CD4-positive, alpha-beta T cell (primary cell): ENCODE results near the gene WDR31. TPM values are rescaled to one million over a fixed set of nuclear protein-coding genes. Genes with fewer than 3 reads are reported as not detected.

Experiments used
- ATAC-seq: fragments of 200-7000 bp; cut with Tn5 transposase; one replicate; pipeline ENCODE4 v1.10.0; 2022; ENCODE audit warnings: mild to moderate bottlenecking; ENCODE audit not compliant: poor library complexity
- CTCF ChIA-PET: fragments of 350-600 bp; sonication (Branson Sonifier 250); formaldehyde crosslinking; loops from one replicate; lab custom pipeline; 2021; ENCODE audit warnings: antibody characterized with exemption, inconsistent platforms; lab: Charles Lee
- POLR2A ChIA-PET: fragments of 350-600 bp; sonication (Branson Sonifier 250); formaldehyde crosslinking; loops from one replicate; lab custom pipeline; 2021; ENCODE audit warnings: antibody characterized with exemption, inconsistent platforms; lab: Charles Lee
- DNase-seq, 14 experiments: peaks; one replicate each; pipeline ENCODE4 v3.0.0-alpha.2; 2013 to 2020; ENCODE audit warnings: mixed read lengths in 2 of 14
- H3K27ac ChIP-seq, 2 donors: one replicate each; pipeline versions ENCODE4 v1.5.1 to v1.7.0; 2013; ENCODE audit warnings: low read length in 2 of 2, low read depth in 1 of 2, mild to moderate bottlenecking in 1 of 2
- H3K27me3 ChIP-seq, 2 experiments: 1 replicate in 1 of 2; 2 replicates in 1 of 2; pipeline versions ENCODE4 v1.6.1 to v1.7.0; 2013; ENCODE audit warnings: low read length in 2 of 2, control low read depth in 1 of 2, mild to moderate bottlenecking in 1 of 2, moderate library complexity in 1 of 2; ENCODE audit not compliant: insufficient read depth in 2 of 2, control insufficient read depth in 1 of 2
- H3K36me3 ChIP-seq: one replicate; pipeline ENCODE4 v1.6.1; 2013; ENCODE audit warnings: low read length, control low read depth; ENCODE audit not compliant: insufficient read depth
- H3K4me1 ChIP-seq: one replicate; pipeline ENCODE4 v1.6.1; 2013; ENCODE audit warnings: low read length, control low read depth; ENCODE audit not compliant: insufficient read depth
- H3K4me3 ChIP-seq: one replicate; pipeline ENCODE4 v1.5.1; 2013; ENCODE audit warnings: mild to moderate bottlenecking, low read length, moderate library complexity
- H3K9me3 ChIP-seq, 2 experiments: 1 replicate in 1 of 2; 2 replicates in 1 of 2; pipeline versions ENCODE4 v1.6.1 to v1.7.0; 2013; ENCODE audit warnings: low read length in 2 of 2, mild to moderate bottlenecking in 2 of 2, control low read depth in 1 of 2, moderate library complexity in 1 of 2; ENCODE audit not compliant: control insufficient read depth in 1 of 2, insufficient read depth in 1 of 2
- H3K27ac Mint-ChIP-seq: one replicate; pipeline ENCODE4 v1.8.0; 2020; ENCODE audit warnings: mixed read lengths
- H3K27me3 Mint-ChIP-seq: one replicate; pipeline ENCODE4 v1.8.0; 2021; ENCODE audit warnings: mixed read lengths
- H3K36me3 Mint-ChIP-seq: one replicate; pipeline ENCODE4 v1.8.0; 2021; ENCODE audit warnings: low read depth, mixed read lengths
- H3K4me1 Mint-ChIP-seq: one replicate; pipeline ENCODE4 v1.8.0; 2021; ENCODE audit warnings: low read depth, mixed read lengths
- H3K4me3 Mint-ChIP-seq: one replicate; pipeline ENCODE4 v1.8.0; 2020; ENCODE audit warnings: mild to moderate bottlenecking, mixed read lengths
- H3K9me3 Mint-ChIP-seq: one replicate; pipeline ENCODE4 v1.8.0; 2020; ENCODE audit warnings: mixed read lengths
- intact Hi-C, 2 experiments: fragments of 100-400 bp; cut with DNase I in 1 of 2; cut with micrococcal nuclease in 1 of 2; formaldehyde crosslinking; loops; one replicate each; pipeline versions ENCODE4 v1.15.1 to v1.9.0; 2023 to 2025; cut with DNase I, micrococcal nuclease
- total RNA-seq, 174 experiments: library from RNA in 2 of 174; stranded (reverse) in 2 of 174; gene quantifications; one replicate each; pipeline ENCODE4 v1.2.3 and lab custom pipeline; 2021 to 2026
- TF ChIP-seq, protein P1 (sequence below): fragments of 200-600 bp; IDR thresholded peaks from one replicate; pipeline ENCODE4 v1.8.0; 2022; ENCODE audit warnings: antibody characterized with exemption, mild to moderate bottlenecking

Gene WDR31
- total RNA-seq, 2 experiments from 2014 or later = 0.14 to 0.22 TPM

DNA sequence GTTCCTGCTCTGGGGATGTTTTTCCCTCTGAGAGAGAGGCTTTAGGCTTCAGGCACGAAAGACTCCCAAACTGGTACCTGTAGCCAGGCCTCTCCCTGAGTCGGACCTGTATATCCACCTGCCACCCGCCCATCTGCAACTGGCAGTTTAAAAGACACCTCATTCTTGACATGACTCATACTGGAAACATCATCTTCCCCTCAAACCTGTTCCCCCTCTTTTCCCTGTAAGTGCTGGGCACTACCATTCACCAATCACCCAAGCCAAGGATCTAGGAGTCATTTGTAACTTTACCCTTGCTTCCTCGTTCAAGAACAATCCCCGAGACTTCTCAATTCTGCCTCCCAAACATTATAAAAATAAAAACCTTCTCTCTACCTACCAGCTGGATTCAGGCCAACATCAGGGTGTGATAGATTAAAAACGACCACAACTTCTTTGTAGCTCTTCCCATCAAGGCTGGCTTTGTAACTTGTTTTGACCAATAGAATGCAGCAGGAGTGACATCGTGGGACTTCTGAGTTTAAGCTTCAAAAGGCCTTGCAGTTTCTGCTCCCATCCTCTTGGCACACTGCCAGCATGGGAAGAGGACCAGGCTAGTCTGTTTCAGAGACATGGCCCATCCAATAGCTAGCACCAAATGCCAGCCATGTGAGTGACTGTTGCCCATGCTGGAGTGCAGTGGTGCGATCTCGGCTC lies 1.8 kb upstream of the WDR31 start:
- H3K27ac ChIP-seq = no peak overlapping the region
- peaks cover 11% of the 10 kb centered on the region for H3K27me3 Mint-ChIP-seq
- DNase-seq (peak in 3 of 14 experiments; percentile 21 to 54 (median 22)), ATAC-seq (no peak)
- CTCF ChIA-PET = interaction anchor here (1.3 kb wide), 1 partner anchor 67 kb away, joined by 4 read pairs; no protein-coding TSS in a partner anchor
- no peaks in the 10 kb centered on the region for H3K27me3 ChIP-seq
- intact Hi-C loops = loop anchor here (5.0 to 10.0 kb wide), 2 partner anchors 63 to 120 kb away; partner anchors contain the start of genes ALAD (in 1 of the 2), FKBP15 (in 1 of the 2) and SLC31A1 (in 1 of the 2)
- H3K9me3 Mint-ChIP-seq = no peaks in the 10 kb centered on the region
- H3K36me3 ChIP-seq = no peaks in the 10 kb centered on the region
- peaks cover 25% of the 10 kb centered on the region for H3K4me1 Mint-ChIP-seq
- TF ChIP-seq, protein P1, sequence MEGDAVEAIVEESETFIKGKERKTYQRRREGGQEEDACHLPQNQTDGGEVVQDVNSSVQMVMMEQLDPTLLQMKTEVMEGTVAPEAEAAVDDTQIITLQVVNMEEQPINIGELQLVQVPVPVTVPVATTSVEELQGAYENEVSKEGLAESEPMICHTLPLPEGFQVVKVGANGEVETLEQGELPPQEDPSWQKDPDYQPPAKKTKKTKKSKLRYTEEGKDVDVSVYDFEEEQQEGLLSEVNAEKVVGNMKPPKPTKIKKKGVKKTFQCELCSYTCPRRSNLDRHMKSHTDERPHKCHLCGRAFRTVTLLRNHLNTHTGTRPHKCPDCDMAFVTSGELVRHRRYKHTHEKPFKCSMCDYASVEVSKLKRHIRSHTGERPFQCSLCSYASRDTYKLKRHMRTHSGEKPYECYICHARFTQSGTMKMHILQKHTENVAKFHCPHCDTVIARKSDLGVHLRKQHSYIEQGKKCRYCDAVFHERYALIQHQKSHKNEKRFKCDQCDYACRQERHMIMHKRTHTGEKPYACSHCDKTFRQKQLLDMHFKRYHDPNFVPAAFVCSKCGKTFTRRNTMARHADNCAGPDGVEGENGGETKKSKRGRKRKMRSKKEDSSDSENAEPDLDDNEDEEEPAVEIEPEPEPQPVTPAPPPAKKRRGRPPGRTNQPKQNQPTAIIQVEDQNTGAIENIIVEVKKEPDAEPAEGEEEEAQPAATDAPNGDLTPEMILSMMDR = no peak
- peaks cover 18% of the 10 kb centered on the region for H3K4me1 ChIP-seq
- no peak overlapping the region for H3K4me3 ChIP-seq
- H3K4me3 Mint-ChIP-seq = peak overlapping the region; percentile 59
- H3K27ac Mint-ChIP-seq = no peak overlapping the region
- POLR2A ChIA-PET = no interaction called here
- H3K9me3 ChIP-seq = no peaks in the 10 kb centered on the region
- H3K36me3 Mint-ChIP-seq = no peaks in the 10 kb centered on the region

DNA sequence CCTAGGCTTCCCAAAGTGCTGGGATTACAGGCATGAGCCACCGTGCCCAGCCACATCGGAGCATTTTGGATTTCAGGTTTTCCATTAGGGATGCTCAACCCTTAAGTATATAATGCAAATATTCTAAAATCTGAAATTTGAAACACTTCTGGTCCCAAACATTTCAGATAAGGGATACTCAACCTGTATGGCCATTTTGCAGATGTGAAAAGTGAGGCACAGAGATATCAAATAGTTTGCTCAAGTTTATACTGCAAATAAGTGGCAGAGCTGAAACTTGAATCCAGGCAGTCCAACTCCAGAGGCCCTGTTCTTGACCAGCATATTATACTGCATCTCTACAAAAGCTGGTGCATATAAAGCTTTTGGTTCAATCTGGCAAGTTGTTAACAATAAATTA lies 2.4 kb downstream of the WDR31 start:
- ChIA-PET CTCF (no interaction called here), POLR2A (interaction anchor here (2.3 kb wide), 1 partner anchor 39 kb away, joined by 5 read pairs; the partner anchor contains the start of gene HDHD3)
- Mint-ChIP-seq H3K36me3 (no peaks in the 10 kb centered on the region), H3K9me3 (no peaks in the 10 kb centered on the region), H3K27ac (no peak overlapping the region), H3K4me3 (peak overlapping the region; percentile 91), H3K27me3 (peaks cover 11% of the 10 kb centered on the region), H3K4me1 (peaks cover 25% of the 10 kb centered on the region)
- no peak for DNase-seq
- Histone ChIP-seq H3K9me3 (no peaks in the 10 kb centered on the region), H3K36me3 (no peaks in the 10 kb centered on the region), H3K27me3 (no peaks in the 10 kb centered on the region), H3K4me3 (no peak overlapping the region), H3K4me1 (peaks cover 18% of the 10 kb centered on the region), H3K27ac (no peak overlapping the region)
- intact Hi-C loops = loop anchor here in 1 of 2 experiments (2.0 kb wide), 1 partner anchor 65 kb away; no protein-coding TSS in a partner anchor
- TF ChIP-seq, protein P1 = no peak
- no peak for ATAC-seq

DNA sequence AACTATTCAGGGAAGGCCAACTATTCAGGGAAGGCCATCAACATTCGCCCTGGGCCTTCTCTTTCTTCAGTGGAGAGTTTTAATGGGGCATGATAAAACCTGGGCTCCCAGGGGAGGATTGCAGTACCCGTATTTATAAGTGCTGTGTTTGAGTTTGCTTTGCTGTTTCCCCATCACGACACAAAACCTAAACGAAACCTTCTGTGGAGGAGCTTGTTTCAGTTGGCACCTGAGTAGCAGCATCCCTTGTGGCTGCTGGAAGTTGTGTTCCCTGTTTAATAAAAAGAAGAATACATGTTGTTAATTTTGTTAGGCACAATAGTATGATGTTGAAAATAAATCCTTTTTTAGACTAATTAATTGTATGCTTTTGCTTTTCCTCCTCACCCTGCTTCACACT lies 8.3 kb downstream of the WDR31 start:
- ChIA-PET POLR2A (interaction anchor here (1.0 kb wide), 1 partner anchor 8 kb away, joined by 3 read pairs; the partner anchor contains the start of gene WDR31), CTCF (no interaction called here)
- Histone ChIP-seq H3K27ac (no peak overlapping the region), H3K36me3 (no peaks in the 10 kb centered on the region), H3K4me3 (no peak overlapping the region), H3K4me1 (no peaks in the 10 kb centered on the region), H3K9me3 (no peaks in the 10 kb centered on the region), H3K27me3 (no peaks in the 10 kb centered on the region)
- intact Hi-C loops = no loop called here
- H3K36me3 Mint-ChIP-seq = no peaks in the 10 kb centered on the region
- no peaks in the 10 kb centered on the region for H3K4me1 Mint-ChIP-seq
- no peaks in the 10 kb centered on the region for H3K9me3 Mint-ChIP-seq
- no peak overlapping the region for H3K4me3 Mint-ChIP-seq
- no peak for ATAC-seq
- DNase-seq = no peak
- H3K27ac Mint-ChIP-seq = no peak overlapping the region
- TF ChIP-seq, protein P1 = no peak
- H3K27me3 Mint-ChIP-seq = no peaks in the 10 kb centered on the region
